Testis (tissue), 3 donors: ENCODE results near the gene MFAP3. TPM values are rescaled to one million over a fixed set of nuclear protein-coding genes. Genes with fewer than 3 reads are reported as not detected.

Source experiments
- DNase-seq: peaks from one replicate; pipeline ENCODE4 v3.0.0-alpha.2; 2019
- H3K27ac ChIP-seq, 2 donors: fragments of 200-600 bp; sonication (generic); one replicate each; pipeline ENCODE4 v1.5.1; 2019
- H3K27me3 ChIP-seq: fragments of 200-600 bp; sonication (generic); one replicate; pipeline ENCODE4 v1.5.1; 2019
- H3K36me3 ChIP-seq: fragments of 200-600 bp; sonication (generic); one replicate; pipeline ENCODE4 v1.5.1; 2017; ENCODE audit warnings: low read depth; ENCODE audit errors: missing control alignments
- H3K4me1 ChIP-seq: fragments of 200-600 bp; sonication (generic); one replicate; pipeline ENCODE4 v1.5.1; 2019
- H3K4me3 ChIP-seq, 2 donors: fragments of 200-600 bp; sonication (generic); one replicate each; pipeline ENCODE4 v1.5.1; 2017 to 2019
- H3K9me3 ChIP-seq: fragments of 200-600 bp; sonication (generic); one replicate; pipeline ENCODE4 v1.5.1; 2017
- CTCF ChIP-seq, 3 experiments: fragments of 450-650 bp in 2 of 3; fragments of 200-600 bp in 1 of 3; sonication (generic) in 1 of 3; IDR thresholded peaks; one replicate each; pipeline ENCODE4 v1.5.1; 2016 to 2019; ENCODE audit warnings: antibody characterized with exemption in 3 of 3, mild to moderate bottlenecking in 2 of 3, moderate library complexity in 1 of 3
- POLR2A ChIP-seq: fragments of 450-650 bp; IDR thresholded peaks from one replicate; pipeline ENCODE4 v1.6.1; 2017; ENCODE audit warnings: antibody characterized with exemption, mild to moderate bottlenecking, moderate library complexity
- WGBS, 2 donors: methylation state at CpG; one replicate each; pipeline ENCODE4 v1.1.5; 2018; 5-methylcytosine and 5-hydroxymethylcytosine counted together
- intact Hi-C: fragments of 100-400 bp; cut with DNase I; formaldehyde crosslinking; loops from one replicate; pipeline ENCODE4 v1.15.1; 2023; ENCODE audit warnings: low total_unique reads
- polyA plus RNA-seq: library from polyadenylated mRNA; stranded (reverse); fragments of 350-450 nt; fragmentation: Illumina TruSeq; extraction: RNeasy Lipid Tissue Mini Kit (QIAGEN cat#74804); gene quantifications from one replicate; pipeline ENCODE4 v1.2.3, GENCODE V29; 2014; ENCODE audit warnings: low read depth, low replicate concordance; ENCODE audit not compliant: insufficient read depth
- total RNA-seq, 2 donors: library from RNA; depleted of rRNA; stranded (reverse); fragments of >200 nt; gene quantifications; one replicate each; pipeline ENCODE4 v1.2.3, GENCODE V29; 2016

Gene MFAP3
- total and polyA plus RNA-seq, 3 donors from 2014 or later, result 18.5 to 31.5 (median 30.0) TPM

- H3K36me3 ChIP-seq, result no peaks in the 10 kb centered on the region
- no peak for DNase-seq
- peaks cover 11% of the 10 kb centered on the region for H3K4me1 ChIP-seq
- H3K27ac ChIP-seq, result no peak overlapping the region
- TF ChIP-seq CTCF (IDR thresholded peaks at IDR 0.05) (no peak), POLR2A (no peak)
- intact Hi-C loops, result no loop called here
- WGBS, 2 donors, result 61 to 72% methylated on average over 2 of the region's 2 CpGs
- H3K4me3 ChIP-seq, result no peak overlapping the region
- no peaks in the 10 kb centered on the region for H3K9me3 ChIP-seq
- H3K27me3 ChIP-seq, result no peaks in the 10 kb centered on the region
Measured at GRCh38 chr5:154097031-154097430, 58.3 kb downstream of the MFAP3 start.

DNA sequence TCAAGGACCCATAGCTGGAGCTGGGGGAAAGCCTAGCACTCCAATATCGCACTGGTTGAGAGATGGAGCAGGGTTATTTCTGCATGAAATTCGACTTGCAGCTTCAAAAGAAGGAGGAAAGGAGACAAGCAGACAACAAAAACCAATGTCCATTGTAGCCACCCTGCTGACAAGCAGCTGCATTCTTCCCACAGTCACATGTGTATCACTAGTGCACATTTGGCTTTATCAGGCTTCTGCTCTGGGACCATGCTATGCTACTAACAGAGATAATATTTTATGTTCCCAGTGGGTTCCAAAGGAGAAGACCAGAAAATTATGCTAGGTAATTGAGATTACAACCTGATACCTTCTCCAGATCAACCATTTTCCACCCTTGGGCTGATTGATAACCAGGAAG is 59.7 kb downstream of the MFAP3 start:
- intact Hi-C loops, result no loop called here
- TF ChIP-seq POLR2A (no peak), CTCF (IDR thresholded peaks at IDR 0.05) (no peak)
- no peak overlapping the region for H3K4me3 ChIP-seq
- WGBS, 2 donors, result 86 to 91% methylated on average over 2 of the region's 2 CpGs
- no peaks in the 10 kb centered on the region for H3K9me3 ChIP-seq
- H3K4me1 ChIP-seq, result no peaks in the 10 kb centered on the region
- H3K27me3 ChIP-seq, result no peaks in the 10 kb centered on the region
- DNase-seq, result no peak
- no peaks in the 10 kb centered on the region for H3K36me3 ChIP-seq
- H3K27ac ChIP-seq, result no peak overlapping the region

DNA sequence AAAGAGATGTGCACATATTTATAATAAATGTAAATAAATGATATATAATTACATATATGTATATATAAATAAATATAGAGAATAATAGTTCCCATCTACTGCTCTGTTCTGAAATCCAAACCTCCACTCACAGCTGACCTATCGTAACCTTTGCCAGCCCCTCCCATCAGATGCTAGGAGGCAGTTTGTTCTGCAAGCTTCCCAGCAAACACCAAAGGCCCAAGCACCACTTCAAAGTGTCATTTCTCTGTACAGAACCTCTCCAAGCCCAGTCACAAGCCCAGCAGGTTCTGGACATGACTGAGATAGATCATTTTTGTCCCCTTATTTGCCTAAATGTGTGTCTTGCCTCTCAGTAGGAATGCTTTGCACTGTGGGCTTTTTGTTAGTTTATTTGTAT is 62.4 kb downstream of the MFAP3 start:
- Histone ChIP-seq H3K36me3 (no peaks in the 10 kb centered on the region), H3K9me3 (no peaks in the 10 kb centered on the region), H3K27me3 (no peaks in the 10 kb centered on the region), H3K4me1 (no peaks in the 10 kb centered on the region), H3K27ac (no peak overlapping the region), H3K4me3 (no peak overlapping the region)
- TF ChIP-seq POLR2A, result no peak
- TF ChIP-seq CTCF (IDR thresholded peaks at IDR 0.05), result no peak
- 80 to 90% methylated on average over 1 of the region's 1 CpG for WGBS, 2 donors
- intact Hi-C loops, result no loop called here
- no peak for DNase-seq

GRCh38 chr5:154103233-154103632 is 64.5 kb downstream of the MFAP3 start:
- Histone ChIP-seq H3K36me3 (no peaks in the 10 kb centered on the region), H3K4me1 (no peaks in the 10 kb centered on the region), H3K9me3 (no peaks in the 10 kb centered on the region), H3K27ac (no peak overlapping the region), H3K4me3 (no peak overlapping the region), H3K27me3 (no peaks in the 10 kb centered on the region)
- TF ChIP-seq CTCF (IDR thresholded peaks at IDR 0.05) (no peak), POLR2A (no peak)
- no peak for DNase-seq
- intact Hi-C loops, result no loop called here
- WGBS, 2 donors, result 78 to 85% methylated on average over 3 to 4 of the region's 4 CpGs

Other genes starting within 250 kb of the MFAP3 start
- gene FAM114A2, start 57 bp upstream of the MFAP3 start, total RNA-seq, result 10 to 100 TPM; 36.1 to 45.5 TPM
- 82.1 TPM for gene FAM114A2, start 57 bp upstream of the MFAP3 start, polyA plus RNA-seq
- 10 to 100 TPM; 17.2 to 19.3 TPM for gene GALNT10, start 151.8 kb downstream of the MFAP3 start, total RNA-seq
- 15.7 TPM for gene GALNT10, start 151.8 kb downstream of the MFAP3 start, polyA plus RNA-seq